IMR-90 (cell line): Measurements from ENCODE around the gene ACADL. TPM values are rescaled to one million over a fixed set of nuclear protein-coding genes. Genes with fewer than 3 reads are reported as not detected.

ENCODE experiments used
- ATAC-seq: fragments of 200-7000 bp; cut with Tn5 transposase; 2 replicates; pipeline ENCODE4 v1.9.1; 2020; ENCODE audit warnings: low read depth, mild to moderate bottlenecking, moderate library complexity
- BruUV-seq: library from RNA; stranded (reverse); fragments of 400-500 nt; replicated peaks from 2 replicates; lab custom pipeline; 2021; lab: Mats Ljungman, UMichigan
- CTCF ChIA-PET: fragments of 300-600 bp; formaldehyde crosslinking; extraction: SDS; loops from one replicate; lab custom pipeline; 2021; ENCODE audit warnings: antibody characterized with exemption; lab: Yijun Ruan, JAX
- POLR2A ChIA-PET: fragments of 300-600 bp; sonication (Branson Sonifier 250); formaldehyde crosslinking; loops from one replicate; lab custom pipeline; 2022; ENCODE audit warnings: antibody characterized with exemption; ENCODE audit not compliant: unreplicated experiment; lab: Charles Lee
- DNase-seq: peaks from one replicate; pipeline ENCODE4 v3.0.0; 2013
- H2AFZ ChIP-seq: replicated peaks from 2 replicates; pipeline ENCODE3; 2013; ENCODE audit warnings: low read length, mild to moderate bottlenecking; ENCODE audit not compliant: poor library complexity
- H2AK5ac ChIP-seq: 2 replicates; pipeline ENCODE4 v1.6.1; 2013; ENCODE audit warnings: low read depth, low read length, inconsistent platforms
- H2AK9ac ChIP-seq: replicated peaks from 2 replicates; pipeline ENCODE3; 2013; ENCODE audit warnings: mild to moderate bottlenecking, low read depth, low read length, moderate library complexity; ENCODE audit not compliant: poor library complexity
- H2BK120ac ChIP-seq: 2 replicates; pipeline ENCODE4 v1.6.1; 2013; ENCODE audit warnings: low read depth, low read length, inconsistent platforms
- H2BK15ac ChIP-seq: 3 replicates; pipeline ENCODE4 v1.6.1; 2013; ENCODE audit warnings: low read depth, low read length, inconsistent platforms
- H2BK20ac ChIP-seq: 2 replicates; pipeline ENCODE4 v1.6.1; 2013; ENCODE audit warnings: low read depth, mild to moderate bottlenecking, inconsistent platforms, low read length, moderate library complexity
- H2BK5ac ChIP-seq: 2 replicates; pipeline ENCODE4 v1.6.1; 2013; ENCODE audit warnings: mild to moderate bottlenecking, low read depth, low read length, inconsistent platforms; ENCODE audit not compliant: poor library complexity, severe bottlenecking
- H3K14ac ChIP-seq: replicated peaks from 2 replicates; pipeline ENCODE4 v1.6.1; 2013; ENCODE audit warnings: low read depth, low read length, inconsistent platforms
- H3K18ac ChIP-seq: 2 replicates; pipeline ENCODE4 v1.6.1; 2013; ENCODE audit warnings: low read depth, low read length, control low read depth
- H3K23ac ChIP-seq: 2 replicates; pipeline ENCODE4 v1.6.1; 2013; ENCODE audit warnings: low read depth, low read length, inconsistent platforms
- H3K27ac ChIP-seq: 2 replicates; pipeline ENCODE4 v1.5.1; 2013; ENCODE audit warnings: mild to moderate bottlenecking, control low read depth, low read length; ENCODE audit not compliant: insufficient read depth
- H3K27me3 ChIP-seq: 2 replicates; pipeline ENCODE4 v1.6.1; 2013; ENCODE audit warnings: low read length; ENCODE audit not compliant: control insufficient read depth, insufficient read depth
- H3K36me3 ChIP-seq: 2 replicates; pipeline ENCODE4 v1.6.1; 2013; ENCODE audit warnings: low read length, mixed read lengths; ENCODE audit not compliant: control insufficient read depth, insufficient read depth
- H3K4ac ChIP-seq: 2 replicates; pipeline ENCODE4 v1.6.1; 2013; ENCODE audit warnings: low read depth, low read length, inconsistent platforms
- H3K4me1 ChIP-seq: 2 replicates; pipeline ENCODE4 v1.6.1; 2013; ENCODE audit warnings: low read length, mixed read lengths; ENCODE audit not compliant: control insufficient read depth, insufficient read depth
- H3K4me2 ChIP-seq: 2 replicates; pipeline ENCODE4 v1.6.1; 2013; ENCODE audit warnings: low read depth, mild to moderate bottlenecking, control low read depth, low read length, moderate library complexity
- H3K4me3 ChIP-seq: 2 replicates; pipeline ENCODE4 v1.5.1; 2013; ENCODE audit warnings: low read depth, mild to moderate bottlenecking, control low read depth, low read length, moderate library complexity; ENCODE audit not compliant: insufficient read depth
- H3K56ac ChIP-seq: 2 replicates; pipeline ENCODE4 v1.6.1; 2013; ENCODE audit warnings: low read length, inconsistent platforms; ENCODE audit not compliant: insufficient read depth; ENCODE audit errors: extremely low read depth
- H3K79me1 ChIP-seq, 2 experiments: 2 replicates each; pipeline ENCODE4 v1.6.1; 2013; ENCODE audit warnings: low read length in 2 of 2, inconsistent platforms in 1 of 2, low read depth in 1 of 2
- H3K9ac ChIP-seq: 2 replicates; pipeline ENCODE4 v1.6.1; 2013; ENCODE audit warnings: low read depth, low read length, control low read depth
- H3K9me1 ChIP-seq: 2 replicates; pipeline ENCODE4 v1.6.1; 2013; ENCODE audit warnings: low read length, inconsistent platforms; ENCODE audit not compliant: insufficient read depth
- H3K9me3 ChIP-seq: 2 replicates; pipeline ENCODE4 v1.6.1; 2013; ENCODE audit warnings: low read length; ENCODE audit not compliant: control insufficient read depth, insufficient read depth
- H4K20me1 ChIP-seq: 2 replicates; pipeline ENCODE4 v1.6.1; 2013; ENCODE audit warnings: low read length, inconsistent platforms; ENCODE audit not compliant: insufficient read depth
- H4K5ac ChIP-seq: 2 replicates; pipeline ENCODE4 v1.6.1; 2013; ENCODE audit warnings: mild to moderate bottlenecking, low read depth, low read length, control low read depth
- H4K8ac ChIP-seq, 2 experiments: 2 replicates each; pipeline ENCODE4 v1.6.1; 2013; ENCODE audit warnings: low read depth in 2 of 2, low read length in 2 of 2, control low read depth in 1 of 2, inconsistent platforms in 1 of 2
- H4K91ac ChIP-seq: 2 replicates; pipeline ENCODE4 v1.6.1; 2013; ENCODE audit warnings: low read depth, low read length, inconsistent platforms; ENCODE audit not compliant: insufficient read depth
- BHLHE40 ChIP-seq: fragments of 150-350 bp; IDR thresholded peaks from 2 replicates; pipeline ENCODE4 v1.6.1; 2016; ENCODE audit warnings: mild to moderate bottlenecking, low read depth, low read length
- CEBPB ChIP-seq: IDR thresholded peaks from 2 replicates; pipeline ENCODE4 v1.6.1; 2012; ENCODE audit warnings: low read depth, low read length, improper control_type of control experiment
- MAFK ChIP-seq: IDR thresholded peaks from 2 replicates; pipeline ENCODE4 v1.6.1; 2012; ENCODE audit warnings: low read depth, low read length, improper control_type of control experiment
- MAZ ChIP-seq: IDR thresholded peaks from 2 replicates; pipeline ENCODE4 v1.6.1; 2012; ENCODE audit warnings: low read depth, mild to moderate bottlenecking, low read length, improper control_type of control experiment, moderate library complexity, borderline replicate concordance
- MXI1 ChIP-seq: IDR thresholded peaks from 2 replicates; pipeline ENCODE4 v1.6.1; 2012; ENCODE audit warnings: low read depth, mild to moderate bottlenecking, low read length, moderate library complexity, borderline replicate concordance
- POLR2A ChIP-seq: IDR thresholded peaks from 2 replicates; pipeline ENCODE4 v1.6.1; 2012; ENCODE audit warnings: mild to moderate bottlenecking, low read depth, low read length
- RAD21 ChIP-seq: IDR thresholded peaks from 2 replicates; pipeline ENCODE4 v1.6.1; 2012; ENCODE audit warnings: low read length, improper control_type of control experiment
- RFX5 ChIP-seq: IDR thresholded peaks from 2 replicates; pipeline ENCODE4 v1.8.0; 2012; ENCODE audit warnings: low read depth, mild to moderate bottlenecking, low read length, moderate library complexity
- SMC3 ChIP-seq: fragments of 150-350 bp; IDR thresholded peaks from 2 replicates; pipeline ENCODE4 v1.6.1; 2016; ENCODE audit warnings: low read depth, mild to moderate bottlenecking, antibody characterized with exemption, low read length, moderate library complexity
- WGBS, 2 experiments: methylation state at CpG; one replicate each; pipeline versions ENCODE4 v1.1.5 to v1.1.7; 2013; ENCODE audit warnings: missing lambda C conversion rate in 2 of 2; ENCODE audit not compliant: insufficient read length in 1 of 2; ENCODE audit errors: extremely low coverage in 2 of 2; 5-methylcytosine and 5-hydroxymethylcytosine counted together
- dilution Hi-C: fragments of 300-500 bp; cut with HindIII; formaldehyde crosslinking; loops from one replicate; pipeline ENCODE4 v1.14.3; 2018; ENCODE audit warnings: low sequenced_read_pairs; ENCODE audit not compliant: unreplicated experiment
- in situ Hi-C: fragments of 300-500 bp; cut with MboI; formaldehyde crosslinking; loops from 3 replicates; pipeline ENCODE4 v1.14.3; 2019; ENCODE audit warnings: low sequenced_read_pairs, inconsistent platforms, mixed read lengths
- intact Hi-C: fragments of 100-400 bp; cut with micrococcal nuclease; formaldehyde crosslinking; loops from 2 replicates; pipeline ENCODE4 v1.10.0; 2022
- polyA plus RNA-seq, 3 experiments: library from polyadenylated mRNA; depleted of rRNA; stranded (reverse); fragments of >200 nt; gene quantifications; 2 replicates each; pipeline ENCODE4 v1.2.3, GENCODE V29; 2012; ENCODE audit warnings: low replicate concordance in 1 of 3
- total RNA-seq: library from RNA; depleted of rRNA; stranded (reverse); fragments of >200 nt; gene quantifications from 2 replicates; pipeline ENCODE4 v1.2.3, GENCODE V29; 2012
- TF ChIP-seq, protein P1 (sequence below): fragments of 150-350 bp; IDR thresholded peaks from 2 replicates; pipeline ENCODE4 v1.6.1; 2017; ENCODE audit warnings: mild to moderate bottlenecking, antibody characterized with exemption, low read length, low read depth

The ACADL gene
- total and polyA plus RNA-seq, 2 of the 4 experiments (the other 2 are of a cell fraction): not detected

DNA sequence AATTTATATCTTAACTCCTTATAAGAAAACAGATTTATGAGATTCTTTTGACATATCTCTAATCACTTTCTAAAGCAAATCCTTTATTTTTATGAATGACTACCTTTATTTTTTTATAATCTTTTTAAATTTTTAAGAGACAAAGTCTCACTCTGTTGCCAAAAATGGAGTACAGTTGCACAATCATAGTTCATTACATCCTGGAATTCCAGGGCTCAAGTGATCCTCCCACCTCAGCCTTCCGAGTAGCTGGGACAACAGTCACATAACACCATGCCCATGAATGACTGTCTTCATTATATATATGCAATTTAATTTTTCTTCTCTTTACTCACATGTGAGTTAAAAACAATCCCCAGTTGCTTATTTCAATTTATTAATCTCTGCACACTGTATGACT is 21.7 kb downstream of the ACADL start:
- in situ Hi-C loops: loop anchor here (25.0 kb wide), 1 partner anchor 866 kb away; no protein-coding TSS in a partner anchor
- no TSS peak for BruUV-seq
- CTCF ChIA-PET: no interaction called here

More for the DNA sequence above, 21.7 kb downstream of the ACADL start:
- no CpG with 5 or more reads among the region's 1 CpG for WGBS, 2 experiments
- Histone ChIP-seq H3K27ac (no peak overlapping the region), H2AK9ac (no peak overlapping the region), H2BK15ac (no peak overlapping the region), H3K9me1 (no peaks in the 10 kb centered on the region), H2BK5ac (no peak overlapping the region), H3K4me3 (no peak overlapping the region), H2BK120ac (no peak overlapping the region), H3K27me3 (peaks cover 3% of the 10 kb centered on the region), H3K4ac (no peak overlapping the region), H3K23ac (no peak overlapping the region), H3K9me3 (no peaks in the 10 kb centered on the region), H3K14ac (no peak overlapping the region), H2AK5ac (no peak overlapping the region), H2BK20ac (no peak overlapping the region), H3K18ac (no peak overlapping the region), H2AFZ (no peak overlapping the region), H3K36me3 (no peaks in the 10 kb centered on the region), H4K8ac (no peak overlapping the region), H3K4me1 (no peaks in the 10 kb centered on the region), H3K56ac (no peak overlapping the region), H4K20me1 (no peaks in the 10 kb centered on the region), H4K5ac (no peak overlapping the region), H3K4me2 (no peak overlapping the region), H3K79me1 (no peaks in the 10 kb centered on the region), H3K9ac (no peak overlapping the region), H4K91ac (no peak overlapping the region)
- no peak for TF ChIP-seq SMC3
- TF ChIP-seq POLR2A: no peak
- TF ChIP-seq, protein P1, sequence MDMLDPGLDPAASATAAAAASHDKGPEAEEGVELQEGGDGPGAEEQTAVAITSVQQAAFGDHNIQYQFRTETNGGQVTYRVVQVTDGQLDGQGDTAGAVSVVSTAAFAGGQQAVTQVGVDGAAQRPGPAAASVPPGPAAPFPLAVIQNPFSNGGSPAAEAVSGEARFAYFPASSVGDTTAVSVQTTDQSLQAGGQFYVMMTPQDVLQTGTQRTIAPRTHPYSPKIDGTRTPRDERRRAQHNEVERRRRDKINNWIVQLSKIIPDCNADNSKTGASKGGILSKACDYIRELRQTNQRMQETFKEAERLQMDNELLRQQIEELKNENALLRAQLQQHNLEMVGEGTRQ: no peak
- TF ChIP-seq RAD21: no peak
- TF ChIP-seq RFX5: no peak
- TF ChIP-seq MXI1: no peak
- no peak for TF ChIP-seq CEBPB
- TF ChIP-seq MAZ: no peak
- TF ChIP-seq BHLHE40: no peak
- no peak for TF ChIP-seq MAFK
- intact Hi-C loops: no loop called here
- POLR2A ChIA-PET: no interaction called here
- dilution Hi-C loops: no loop called here
- DNase-seq (no peak), ATAC-seq (no peak)
